GM10847 (cell line): Measurements from ENCODE around the gene CCDC57.
A peak's percentile ranks its signal among the peaks of the same experiment; 100 is the strongest.

Experiments
- POLR2A ChIP-seq: IDR thresholded peaks from 2 replicates; pipeline ENCODE4 v1.6.1; 2011; ENCODE audit not compliant: insufficient read length; ENCODE audit errors: extremely low read depth

CCDC57 gene

GRCh38 chr17:82087961-82088837 lies 124.4 kb downstream of the CCDC57 start:
- TF ChIP-seq POLR2A: no peak

GRCh38 chr17:82086941-82087906 lies 125.4 kb downstream of the CCDC57 start:
- no peak for TF ChIP-seq POLR2A

GRCh38 chr17:82085931-82086764 lies 126.5 kb downstream of the CCDC57 start:
- TF ChIP-seq POLR2A: no peak

- TF ChIP-seq POLR2A: no peak
These were observed 127.4 kb downstream of the CCDC57 start for GRCh38 chr17:82085031-82085861.

- no peak for TF ChIP-seq POLR2A
These were observed 128.1 kb downstream of the CCDC57 start for GRCh38 chr17:82084373-82085030.

GRCh38 chr17:82083533-82084359 lies 128.9 kb downstream of the CCDC57 start:
- TF ChIP-seq POLR2A: no peak

GRCh38 chr17:82083009-82083408 lies 129.6 kb downstream of the CCDC57 start:
- no peak for TF ChIP-seq POLR2A

GRCh38 chr17:82082456-82082855 lies 130.2 kb downstream of the CCDC57 start:
- TF ChIP-seq POLR2A: no peak

GRCh38 chr17:82081966-82082365 lies 130.7 kb downstream of the CCDC57 start:
- no peak for TF ChIP-seq POLR2A

GRCh38 chr17:82081546-82081945 lies 131.1 kb downstream of the CCDC57 start:
- no peak for TF ChIP-seq POLR2A

- peak; percentile 10 for TF ChIP-seq POLR2A
These were observed 131.7 kb downstream of the CCDC57 start for GRCh38 chr17:82080789-82081464.
